Effector CD8-positive, alpha-beta T cell (primary cell): Measurements from ENCODE around the gene EFTUD2.

Experiments used
- DNase-seq: peaks from one replicate; lab custom pipeline; 2025; lab: John Stamatoyannopoulos, UW

EFTUD2 gene

DNA sequence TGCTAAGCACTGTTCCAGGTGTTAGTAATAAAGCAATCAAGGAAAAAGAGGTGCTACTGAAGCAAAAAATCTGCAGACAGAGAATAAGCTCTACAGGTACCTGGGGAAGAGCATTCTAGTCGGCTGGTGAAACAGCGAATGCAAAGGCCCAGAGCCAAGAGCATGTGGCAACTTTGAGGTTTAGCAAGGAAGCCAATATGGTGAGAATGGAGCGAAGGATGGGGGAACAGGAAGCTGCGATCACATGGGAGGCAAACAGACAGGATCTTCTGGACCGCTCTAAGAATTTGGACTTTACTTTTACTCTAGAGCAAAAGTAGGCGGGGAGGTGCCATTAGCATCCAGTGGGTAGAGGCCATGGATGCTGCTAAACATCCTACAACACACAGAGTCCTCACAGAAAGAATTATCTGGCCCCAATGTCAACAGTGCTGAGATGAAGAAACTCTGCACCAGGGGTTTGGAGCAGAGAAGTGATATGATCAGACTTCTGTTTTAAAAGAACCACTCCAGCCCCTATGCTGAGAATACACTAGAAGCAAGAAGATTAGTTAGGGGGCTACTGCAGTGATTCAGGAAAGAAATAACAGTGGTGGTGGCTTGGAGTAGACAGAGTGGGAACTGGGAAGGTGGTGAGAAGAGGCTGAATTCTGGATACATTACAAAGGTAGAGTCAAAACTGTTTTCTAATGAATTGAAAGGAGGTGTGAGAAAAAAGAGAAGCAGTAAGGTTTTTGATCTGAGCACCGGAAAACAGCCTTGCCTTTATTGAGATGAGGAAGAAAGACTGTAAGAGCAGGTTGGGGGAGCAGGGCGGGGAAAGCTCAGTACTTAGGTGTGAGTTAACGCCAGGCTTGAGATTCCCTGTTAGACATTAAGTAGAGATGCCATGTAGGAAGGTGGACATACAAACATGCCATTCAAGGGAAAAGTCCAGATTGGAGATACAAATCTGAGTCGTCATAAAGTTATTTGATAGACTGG lies 11.0 kb downstream of the EFTUD2 start:
- DNase-seq, result no peak

DNA sequence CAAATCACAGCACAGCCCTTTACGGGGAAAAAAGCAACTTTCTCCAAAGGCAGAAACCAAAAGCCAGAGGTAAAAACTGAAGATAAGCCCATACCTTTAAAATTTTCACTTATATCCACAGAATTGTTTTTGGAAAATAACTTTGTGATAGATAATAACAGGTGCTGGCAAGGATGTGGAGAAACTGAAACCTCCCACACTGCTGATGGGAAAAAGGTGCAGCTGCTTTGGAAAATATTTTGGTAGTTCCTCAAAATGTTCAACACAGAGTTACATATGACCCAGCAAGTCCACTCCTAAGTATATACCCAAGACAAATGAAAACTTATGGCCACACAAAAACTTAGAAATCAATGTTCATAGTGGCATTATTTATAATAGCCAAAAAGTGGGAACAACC lies 12.2 kb downstream of the EFTUD2 start:
- DNase-seq, result no peak

DNA sequence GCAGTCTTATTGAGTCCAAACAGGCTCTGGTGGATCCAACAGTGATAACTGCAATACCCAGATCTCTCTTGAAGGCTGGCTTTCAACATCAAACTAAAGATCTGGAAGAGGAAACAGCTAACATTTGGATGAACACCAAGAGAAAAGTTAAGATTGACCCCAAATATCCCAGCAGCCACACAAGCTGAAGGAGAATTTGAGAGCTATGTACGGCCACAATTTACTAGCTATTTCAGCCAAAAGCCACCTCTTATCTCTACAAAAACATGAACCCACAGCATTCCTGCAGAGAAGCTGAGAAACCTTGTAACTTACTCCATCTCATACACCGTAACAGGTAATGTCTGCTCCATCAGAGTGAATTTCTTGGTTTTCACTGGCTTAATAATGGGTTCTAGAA lies 14.3 kb downstream of the EFTUD2 start:
- DNase-seq, result no peak

DNA sequence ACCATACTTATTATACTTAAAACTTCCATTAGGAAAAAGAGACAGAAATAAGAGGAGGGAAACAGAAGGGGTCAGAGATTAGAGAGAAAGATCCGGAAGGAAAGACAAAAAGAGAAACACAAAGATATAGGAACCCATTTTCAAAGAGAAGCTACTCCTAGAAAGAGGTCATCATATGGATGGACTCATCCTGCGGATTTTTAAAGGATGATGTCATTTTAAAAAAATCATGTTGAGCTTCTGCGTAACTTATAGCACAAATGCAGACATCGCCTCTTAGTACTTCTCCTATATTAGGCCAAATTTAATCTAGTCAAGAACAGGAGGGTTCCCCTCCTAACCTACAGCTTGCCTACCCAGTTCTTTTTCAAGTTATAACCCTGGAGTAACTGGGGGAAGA lies 18.1 kb downstream of the EFTUD2 start:
- no peak for DNase-seq

DNA sequence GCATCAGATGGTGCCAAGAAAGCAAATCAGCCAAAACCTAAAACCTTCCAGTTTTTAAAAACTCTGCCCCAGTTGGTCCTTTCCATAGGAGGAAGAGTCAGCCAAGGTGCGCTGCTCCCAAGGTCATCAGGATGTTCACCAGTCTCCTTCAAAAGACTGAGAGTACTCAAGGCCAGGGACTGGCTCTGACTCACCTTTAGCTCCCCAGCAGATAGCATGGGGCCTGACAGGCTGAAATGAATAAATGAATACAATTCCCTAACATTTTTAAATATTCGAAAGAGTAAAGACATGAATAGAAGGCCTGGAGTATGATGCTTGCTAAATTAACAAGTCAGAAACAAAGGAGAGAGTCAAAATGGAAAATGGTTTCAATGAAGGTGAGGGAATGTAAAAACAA lies 19.2 kb downstream of the EFTUD2 start:
- no peak for DNase-seq

DNA sequence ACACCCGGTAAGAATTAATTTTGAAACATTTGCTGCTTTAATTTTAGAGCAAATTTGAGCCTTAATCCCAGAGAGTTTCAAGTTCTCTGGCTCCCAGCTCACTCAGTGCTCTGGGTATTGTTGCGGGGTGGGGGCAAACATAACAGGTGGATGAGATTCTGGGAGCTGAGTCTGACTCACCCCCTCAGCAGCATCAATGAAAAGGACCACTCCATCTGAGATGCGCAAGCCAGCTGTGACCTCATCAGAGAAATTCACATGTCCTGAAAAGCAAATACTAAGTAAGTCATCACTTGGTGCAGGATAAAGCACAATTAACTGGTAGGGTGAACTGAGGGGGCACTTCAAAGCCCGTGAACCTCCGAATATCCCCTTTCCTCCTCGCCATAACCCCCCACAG lies 19.9 kb downstream of the EFTUD2 start:
- DNase-seq, result no peak

DNA sequence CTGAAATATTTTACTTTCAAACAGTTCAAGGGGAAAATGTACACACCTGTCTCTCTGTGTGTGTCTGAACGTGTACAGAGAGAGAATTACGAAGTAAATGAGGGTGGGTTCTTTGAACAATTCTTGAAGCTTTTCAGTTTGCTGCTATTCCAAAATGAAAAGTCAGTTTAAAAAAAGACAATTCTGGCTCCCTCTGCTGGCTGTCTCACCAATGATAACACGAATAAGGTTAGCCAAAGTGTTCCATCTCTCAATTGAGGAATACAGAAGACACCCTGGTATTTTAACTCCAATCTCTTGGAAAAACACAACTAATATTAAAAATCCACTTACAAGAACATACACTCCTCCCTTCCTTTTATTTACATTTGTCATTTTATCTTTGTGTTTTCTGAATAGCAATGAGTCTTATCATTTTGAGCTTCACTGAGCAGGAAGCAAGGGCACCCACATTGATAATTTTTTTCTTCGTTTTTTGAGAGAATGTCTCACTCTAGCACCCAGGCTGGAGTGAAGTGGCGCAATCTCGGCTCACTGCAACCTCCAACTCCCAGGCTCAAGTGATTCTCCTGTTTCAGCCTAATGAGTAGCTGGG lies 20.5 kb downstream of the EFTUD2 start:
- no peak for DNase-seq

DNA sequence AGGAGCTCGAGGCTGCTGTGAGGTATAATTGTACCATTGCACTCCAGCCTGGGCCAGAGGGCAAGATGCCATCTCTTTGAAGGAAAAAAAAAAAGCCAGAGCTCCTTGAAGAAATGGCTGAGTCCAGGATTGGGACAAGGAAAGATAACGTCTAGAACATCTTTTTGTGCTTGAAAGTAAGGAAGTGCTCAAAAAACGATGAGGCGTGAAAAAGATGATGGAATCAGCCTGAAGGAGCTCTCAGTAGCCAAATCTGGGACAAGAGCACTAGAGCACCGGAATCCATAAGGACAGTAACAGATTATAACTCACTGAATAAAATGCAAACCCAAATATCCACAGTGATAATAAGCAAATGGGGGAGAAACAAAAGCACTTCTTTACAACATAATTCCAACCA lies 22.1 kb downstream of the EFTUD2 start:
- DNase-seq, result no peak

DNA sequence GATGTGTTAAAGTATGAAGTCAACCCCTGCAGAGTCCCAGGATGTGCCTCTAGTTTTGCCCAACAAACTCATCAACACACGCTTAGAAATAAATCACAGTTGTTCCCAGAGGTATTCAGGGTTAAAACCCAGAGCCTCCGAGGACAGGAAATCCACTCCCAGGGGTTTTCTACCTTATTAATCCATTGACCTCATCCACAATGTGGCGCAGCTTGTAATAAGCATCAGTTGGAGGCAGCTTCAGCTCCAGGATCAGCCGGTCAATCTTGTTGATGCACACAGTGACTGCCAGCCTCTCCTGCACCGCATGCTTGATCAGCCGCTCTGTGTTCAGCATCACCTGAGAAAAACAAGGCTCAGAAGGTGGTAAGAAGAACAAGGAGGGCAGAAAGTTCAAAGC lies 23.5 kb downstream of the EFTUD2 start:
- no peak for DNase-seq

DNA sequence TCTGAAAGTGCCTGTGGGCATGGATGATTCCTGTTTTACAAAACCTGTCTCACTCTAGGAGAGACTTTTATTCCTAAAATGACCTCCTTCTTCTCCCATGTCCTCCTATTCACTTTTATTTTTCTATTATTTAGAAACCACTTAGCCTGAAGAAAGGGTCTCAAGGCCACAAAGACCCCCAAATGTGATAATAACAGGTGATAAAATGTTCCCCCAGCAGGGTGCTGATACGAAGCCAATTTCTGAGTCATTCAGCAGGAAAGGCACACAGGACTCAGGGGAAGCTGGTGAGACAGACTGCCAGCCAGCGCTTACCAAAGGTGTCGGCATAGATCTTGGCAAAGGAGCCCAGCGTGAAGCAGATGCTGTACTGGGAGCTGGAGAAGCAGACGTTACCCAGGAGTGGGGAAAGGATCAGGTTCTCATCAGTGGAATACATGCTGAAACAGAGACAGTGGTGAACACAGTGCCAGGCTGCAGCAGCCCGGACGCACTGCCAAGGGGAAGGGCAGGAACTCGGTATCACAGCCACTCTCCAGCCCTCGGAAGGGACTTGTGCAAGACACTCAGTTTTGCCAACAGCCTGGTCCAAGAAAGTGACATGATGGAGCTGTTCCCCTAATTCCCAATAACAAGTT lies 27.0 kb downstream of the EFTUD2 start:
- no peak for DNase-seq

DNA sequence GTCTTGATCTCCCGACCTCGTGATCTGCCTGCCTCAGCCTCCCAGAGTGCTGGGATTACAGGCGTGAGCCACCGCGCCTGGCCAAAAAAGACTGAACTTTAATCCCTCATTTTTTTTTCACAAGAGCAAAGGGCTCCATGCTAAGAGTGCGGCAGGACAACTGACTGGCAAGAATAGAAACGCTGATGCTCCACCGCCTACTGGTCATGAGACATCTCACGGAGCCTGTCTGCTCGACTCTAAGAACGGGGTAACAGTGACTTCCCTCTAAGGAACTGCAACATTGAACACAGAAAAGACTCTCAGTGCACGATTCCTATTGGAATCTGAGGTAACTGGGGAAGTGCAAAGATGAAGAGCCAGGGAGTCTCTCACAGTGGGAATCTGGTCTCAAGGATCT lies 27.7 kb downstream of the EFTUD2 start:
- no peak for DNase-seq

DNA sequence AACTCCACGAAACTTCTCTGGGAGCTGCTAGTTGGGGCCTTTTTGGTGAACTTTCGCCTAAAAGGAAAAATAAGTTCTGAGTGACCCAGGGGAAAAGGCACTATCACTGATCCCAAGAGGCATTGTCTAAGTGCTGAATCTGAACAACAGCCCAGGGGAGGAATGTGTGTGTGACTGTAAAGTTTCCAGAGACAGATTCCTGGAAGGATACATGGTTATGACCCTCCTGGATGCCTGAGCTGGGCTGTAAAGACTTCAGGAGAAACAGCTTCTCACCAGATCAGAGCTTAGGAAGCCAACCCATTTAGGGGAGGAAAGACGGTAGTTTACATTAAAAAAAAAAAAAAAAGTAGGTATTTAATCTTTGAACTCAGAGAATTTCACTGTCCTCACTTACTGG lies 31.4 kb downstream of the EFTUD2 start:
- DNase-seq, result no peak

DNA sequence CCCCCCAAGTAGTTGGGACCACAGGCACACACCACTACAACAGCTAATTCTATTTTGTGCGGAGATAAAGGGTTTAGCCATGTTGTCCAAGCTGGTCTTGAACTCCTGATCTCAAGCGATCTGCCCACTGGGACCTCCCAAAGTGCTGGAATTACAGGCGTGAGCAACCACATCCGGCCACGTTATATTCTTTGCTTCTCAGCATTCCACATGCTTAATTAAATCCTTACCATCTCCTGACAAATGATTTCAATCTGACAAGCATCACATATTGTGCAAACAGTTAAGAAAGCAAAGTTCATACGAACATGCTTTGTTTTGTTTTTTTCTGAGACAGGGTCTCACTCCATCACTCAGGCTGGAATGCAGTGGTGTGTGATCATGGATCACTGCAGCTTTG lies 33.3 kb downstream of the EFTUD2 start:
- no peak for DNase-seq

DNA sequence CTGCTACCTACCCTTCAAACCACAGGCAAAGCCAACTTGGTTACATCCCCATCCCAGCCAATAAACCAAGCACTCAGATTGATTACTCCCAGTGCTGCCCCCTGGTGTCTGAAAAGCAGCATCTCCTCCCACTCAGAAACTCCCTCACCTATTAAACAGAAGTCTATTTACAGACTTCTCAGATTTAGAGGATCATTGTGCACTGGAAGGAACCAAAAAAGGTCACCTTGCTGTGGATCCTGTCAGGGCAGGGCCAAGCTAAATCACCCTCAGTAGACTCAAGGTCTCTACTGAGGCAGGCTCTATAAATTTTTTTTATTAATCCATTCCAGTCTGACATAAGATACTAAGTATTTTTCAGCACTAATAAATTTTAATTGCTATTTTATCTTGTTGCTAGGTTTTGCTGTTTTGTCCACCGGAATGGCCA lies 34.0 kb downstream of the EFTUD2 start:
- DNase-seq, result peak; percentile 53

DNA sequence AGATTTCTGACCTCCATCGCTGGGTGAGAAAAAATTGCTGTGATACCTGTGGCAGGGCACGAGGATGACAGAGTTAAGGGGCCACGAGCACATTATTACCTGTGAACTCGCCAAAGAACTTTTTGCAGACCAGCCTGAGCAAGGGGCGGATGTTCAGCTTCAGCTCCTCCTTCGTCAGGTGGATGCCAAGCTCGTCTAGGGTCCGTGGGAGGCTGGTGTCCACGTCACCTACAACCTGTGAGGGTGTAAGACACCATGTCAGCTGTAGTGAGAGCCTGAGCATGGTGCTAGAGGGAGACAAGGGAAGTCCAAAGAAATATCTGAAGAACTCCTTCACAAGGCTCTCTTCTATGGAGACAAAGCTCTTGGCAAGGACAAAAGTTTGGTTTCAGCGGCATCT lies 34.4 kb downstream of the EFTUD2 start:
- DNase-seq, result no peak

DNA sequence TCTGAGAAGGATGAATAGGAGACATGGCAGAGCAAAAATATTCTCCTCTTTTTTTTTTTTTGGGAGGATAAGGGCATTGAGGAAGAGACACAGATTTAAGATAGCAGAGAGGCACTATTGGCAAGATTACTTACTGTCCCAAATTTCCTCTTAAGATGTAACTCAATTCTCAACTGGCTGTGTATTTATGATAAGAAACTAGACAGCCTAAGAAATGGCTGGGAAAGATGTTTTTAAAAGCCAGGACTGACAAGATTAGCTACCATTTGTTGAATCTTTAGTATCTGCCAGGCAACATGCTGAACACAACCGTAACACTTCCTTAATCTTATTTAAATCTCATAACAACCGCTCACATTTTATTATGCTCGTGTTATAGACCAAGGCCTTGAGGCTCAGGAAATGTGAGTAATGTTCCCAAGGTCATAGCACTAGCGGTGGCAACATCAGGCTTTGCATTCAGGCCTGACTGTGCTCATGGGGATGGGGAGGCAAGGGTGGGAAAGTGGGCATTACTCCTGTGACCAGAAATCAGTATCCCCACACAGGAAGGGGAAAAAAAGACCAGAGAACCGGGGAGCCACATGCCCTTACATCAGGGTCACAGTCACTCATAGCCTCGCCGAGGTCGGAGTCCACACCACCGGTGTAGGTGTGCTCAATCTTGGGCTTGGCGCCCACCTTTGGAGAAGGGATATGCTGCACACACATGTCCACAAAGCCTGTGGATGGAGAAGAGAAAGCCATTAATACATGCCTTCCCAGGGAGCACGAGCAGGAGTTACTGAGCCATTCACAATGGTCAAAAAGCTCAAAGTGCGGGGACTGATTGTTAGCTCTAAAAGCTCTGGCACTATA lies 36.0 kb downstream of the EFTUD2 start:
- DNase-seq, result no peak

DNA sequence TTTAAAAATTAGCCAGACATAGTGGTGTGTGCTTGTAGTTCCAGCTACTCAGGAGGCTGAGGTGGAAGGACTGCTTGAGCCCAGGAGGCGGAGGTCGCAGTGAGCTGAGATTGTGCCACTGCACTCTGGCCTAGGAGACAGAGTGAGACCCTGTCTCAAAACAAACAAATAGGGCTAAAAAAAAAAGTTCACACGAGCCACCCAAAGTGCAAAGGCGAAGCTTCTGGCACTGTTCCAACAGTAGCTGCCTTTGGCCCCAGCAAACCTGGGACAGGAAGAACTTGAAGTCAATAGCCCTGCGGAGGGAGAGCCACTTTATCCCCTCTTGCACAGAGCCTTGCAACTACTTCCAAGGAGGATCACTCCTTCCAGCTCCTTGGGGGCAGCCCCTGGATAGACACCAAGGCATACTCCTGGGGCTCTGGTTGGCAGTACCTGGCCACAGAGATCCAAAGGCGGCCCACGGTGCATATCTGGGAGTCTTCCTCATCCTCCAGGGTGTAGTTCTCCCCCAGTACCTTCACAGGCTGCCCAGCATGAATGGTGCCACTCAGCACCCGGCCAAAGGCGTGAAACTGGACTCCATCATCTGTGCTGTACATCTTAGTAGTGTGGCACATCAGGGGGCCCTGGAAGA lies 36.8 kb downstream of the EFTUD2 start:
- no peak for DNase-seq

DNA sequence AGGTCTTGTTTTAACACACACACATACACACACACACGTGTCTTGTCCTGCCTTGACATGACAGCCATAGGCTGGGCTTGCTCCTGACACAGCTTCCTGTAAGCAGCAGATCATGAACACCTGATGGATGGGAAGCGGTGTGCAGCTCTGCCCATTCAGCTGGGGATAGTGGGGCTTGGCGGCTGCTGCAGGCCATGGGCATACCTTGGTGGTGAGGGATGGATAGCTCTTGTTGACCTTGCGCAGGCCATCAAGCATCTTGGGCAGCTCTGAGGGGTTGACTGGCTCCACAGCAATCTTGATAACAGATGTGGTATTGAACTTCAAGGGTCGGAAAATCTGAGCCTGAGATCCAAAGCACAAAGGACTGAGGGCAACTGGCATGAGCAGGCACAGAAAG lies 39.5 kb downstream of the EFTUD2 start:
- no peak for DNase-seq

DNA sequence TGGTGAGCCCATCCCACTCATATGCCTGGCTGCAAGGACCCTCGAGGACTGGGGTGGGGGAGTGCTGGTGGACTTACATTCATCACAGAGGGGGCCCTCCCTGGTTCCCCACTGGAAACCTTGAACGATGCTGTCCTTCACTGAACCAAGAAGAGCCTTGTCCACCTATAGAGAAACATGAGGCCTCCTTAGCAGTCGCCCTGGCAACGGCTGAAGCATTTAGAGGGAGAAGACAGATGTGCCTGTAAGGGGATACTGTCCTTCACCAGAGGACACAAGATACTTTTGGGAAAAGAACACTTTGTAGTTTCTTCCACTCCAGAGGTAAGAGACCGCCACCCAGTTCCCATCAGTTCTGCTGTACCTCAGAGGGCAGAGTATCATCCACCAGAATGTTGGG lies 45.1 kb downstream of the EFTUD2 start:
- DNase-seq, result no peak

DNA sequence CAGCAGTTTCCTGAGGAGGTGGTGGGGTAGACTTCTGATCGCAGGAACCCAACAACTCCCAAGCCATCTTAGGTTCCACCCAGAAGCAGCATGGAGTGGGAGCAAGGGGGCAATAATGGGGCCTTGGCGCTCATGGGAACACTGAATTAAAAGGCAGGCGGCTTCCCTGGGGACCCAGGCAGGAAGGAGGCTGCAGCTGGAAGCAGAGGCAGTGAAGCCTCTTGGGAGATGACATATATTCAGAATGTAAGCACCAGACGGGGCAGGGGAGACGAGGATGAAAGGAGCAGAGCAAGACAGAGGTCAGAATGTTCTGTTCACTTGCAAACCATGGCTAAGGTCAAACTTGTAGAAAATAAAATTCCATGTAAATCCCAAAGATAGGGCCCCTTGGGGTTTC lies 48.6 kb downstream of the EFTUD2 start:
- no peak for DNase-seq

DNA sequence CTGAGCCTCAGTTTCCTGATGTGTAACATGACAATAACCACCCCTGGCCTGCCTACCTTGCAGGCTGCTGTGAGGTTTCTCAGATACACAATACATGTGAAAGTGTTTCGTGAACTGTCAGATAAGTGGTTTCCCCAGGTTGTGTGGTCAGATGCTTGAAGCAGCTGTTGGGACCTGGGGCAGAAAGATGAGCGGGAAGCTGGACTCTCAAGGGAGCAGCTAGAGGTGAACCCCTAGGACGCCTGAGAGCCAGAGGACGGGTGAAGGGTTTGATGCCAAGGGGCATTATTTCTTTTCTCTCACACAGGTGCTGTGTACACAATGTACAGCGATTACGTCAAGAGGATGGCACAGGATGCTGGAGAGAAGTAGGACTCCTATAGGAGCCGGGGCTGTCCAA lies 49.2 kb downstream of the EFTUD2 start:
- no peak for DNase-seq
